Muscle of back (tissue), 11 donors: Measurements from ENCODE around the gene CHIA. TPM values are rescaled to one million over a fixed set of nuclear protein-coding genes. Genes with fewer than 3 reads are reported as not detected.

Source experiments
- DNase-seq, 3 donors: peaks; one replicate each; pipeline versions ENCODE4 v3.0.0 to v3.0.0-alpha.2; 2013
- polyA plus RNA-seq, 10 donors: library from polyadenylated mRNA; unstranded; fragments of 120-200 nt; gene quantifications; one replicate each; pipeline ENCODE4 v1.2.1, GENCODE V29; 2013; ENCODE audit not compliant: insufficient read length in 10 of 10

The CHIA gene
- polyA plus RNA-seq, 10 donors: not detected

DNA sequence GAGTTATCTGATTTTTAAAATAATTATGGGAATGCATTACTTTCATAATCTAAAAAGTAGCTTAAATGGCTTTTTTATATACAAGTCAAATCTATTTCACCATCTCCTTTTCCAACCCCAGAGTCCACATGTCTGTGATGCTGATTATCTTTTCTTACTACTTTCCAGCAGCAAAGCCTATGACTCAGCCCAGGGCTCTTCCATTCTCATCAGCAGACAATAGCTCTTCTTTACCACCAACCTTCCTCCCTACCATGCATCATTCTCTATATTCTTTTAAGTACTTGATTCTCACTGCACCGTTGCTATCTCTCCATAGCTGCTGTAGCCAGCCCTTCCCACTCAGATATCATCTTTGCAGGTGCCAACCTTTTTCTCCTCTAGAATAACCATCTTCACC is 75.6 kb downstream of the CHIA start:
- DNase-seq: no peak

DNA sequence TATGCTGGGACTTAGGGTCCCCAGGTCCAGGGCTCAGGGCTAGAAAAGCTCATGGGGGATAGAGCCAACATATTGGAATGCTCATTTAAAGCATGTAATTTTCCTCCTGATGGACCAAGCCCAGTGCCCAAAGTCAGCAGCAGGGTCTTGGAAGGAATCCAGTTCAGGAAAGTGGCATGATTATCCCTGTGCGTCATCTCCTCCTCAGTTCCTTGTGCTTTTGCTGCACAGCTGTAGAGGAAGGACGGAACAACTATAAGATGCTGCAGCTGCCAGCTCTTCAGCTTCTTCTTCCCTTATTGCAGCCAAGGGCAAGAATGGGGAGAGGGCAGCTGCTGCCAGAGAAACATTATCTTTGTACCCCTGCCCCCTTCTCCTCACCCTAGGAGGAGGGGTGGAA is 78.5 kb downstream of the CHIA start:
- peak in 1 of 3 donors; percentile 2 for DNase-seq

GRCh38 chr1:111369645-111370044 is 79.0 kb downstream of the CHIA start:
- no peak for DNase-seq

Other genes with a start within 250 kb of the CHIA start
- gene DRAM2, start 150.8 kb upstream of the CHIA start, polyA plus RNA-seq: 10 to 100 TPM; 36.2 to 48.9 (median 39.4) TPM
- gene CEPT1, start 150.6 kb upstream of the CHIA start, polyA plus RNA-seq: 10 to 100 TPM; 16.4 to 33.0 (median 23.5) TPM
- gene DENND2D, start 90.2 kb upstream of the CHIA start, polyA plus RNA-seq: 1 to 10 TPM in 9 of 10 donors, under 1 TPM in 1; 0.98 to 8.7 (median 2.3) TPM
- 1 to 10 TPM in 2 of 10 donors, under 1 TPM in 1, not detected in 7; 0.68 to 1.3 (median 1.2) TPM for gene CHI3L2, start 63.1 kb upstream of the CHIA start, polyA plus RNA-seq
- gene OVGP1, start 136.9 kb downstream of the CHIA start, polyA plus RNA-seq: 1 to 10 TPM in 5 of 10 donors, under 1 TPM in 5; 0.48 to 3.4 (median 1.0) TPM
- gene WDR77, start 158.4 kb downstream of the CHIA start, polyA plus RNA-seq: 10 to 100 TPM; 34.1 to 43.6 (median 38.4) TPM
- gene ATP5PB, start 158.6 kb downstream of the CHIA start, polyA plus RNA-seq: 100 to 1,000 TPM; 259 to 303 (median 289) TPM
- gene C1orf162, start 183.1 kb downstream of the CHIA start, polyA plus RNA-seq: 1 to 10 TPM; 2.1 to 6.3 (median 4.3) TPM
- 1 to 10 TPM in 1 of 10 donors, under 1 TPM in 9; 0.36 to 1.0 (median 0.74) TPM for gene ADORA3, start 212.8 kb downstream of the CHIA start, polyA plus RNA-seq
- 1 to 10 TPM in 1 of 10 donors, under 1 TPM in 9; 0.32 to 1.1 (median 0.69) TPM for gene TMIGD3, start 212.8 kb downstream of the CHIA start, polyA plus RNA-seq